HepG2 (cell line): ENCODE results near the gene CCSER1. TPM values are rescaled to one million over a fixed set of nuclear protein-coding genes. Genes with fewer than 3 reads are reported as not detected.

ENCODE experiments used
- HNF4G ChIP-seq, 2 experiments: sonication (generic) in 1 of 2; formaldehyde crosslinking in 1 of 2; IDR thresholded peaks; 2 replicates each; pipeline versions ENCODE4 v1.4.0 to v1.6.1; 2011 to 2020; ENCODE audit warnings: borderline replicate concordance in 2 of 2, low read depth in 2 of 2, mild to moderate bottlenecking in 2 of 2, low read length in 1 of 2, missing genetic modification reagents in 1 of 2, moderate library complexity in 1 of 2
- HOXA3 ChIP-seq: sonication (generic); formaldehyde crosslinking; IDR thresholded peaks from 2 replicates; pipeline ENCODE4 v1.5.0; 2020; ENCODE audit warnings: missing genetic modification reagents
- KDM6A ChIP-seq: IDR thresholded peaks from 2 replicates; pipeline ENCODE4 v1.6.1; 2016; ENCODE audit warnings: low read depth
- MAF1 ChIP-seq: sonication (generic); formaldehyde crosslinking; IDR thresholded peaks from 2 replicates; pipeline ENCODE4 v1.5.0; 2020; ENCODE audit warnings: missing genetic modification reagents, borderline replicate concordance
- PREB ChIP-seq: sonication (generic); formaldehyde crosslinking; IDR thresholded peaks from 2 replicates; pipeline ENCODE4 v1.4.0; 2020; ENCODE audit warnings: missing genetic modification reagents
- ZBTB43 ChIP-seq: sonication (generic); formaldehyde crosslinking; conservative IDR thresholded peaks from 2 replicates; pipeline ENCODE4 v1.4.0; 2020; ENCODE audit warnings: missing genetic modification reagents
- ZNF281 ChIP-seq: sonication (generic); formaldehyde crosslinking; IDR thresholded peaks from 2 replicates; pipeline ENCODE4 v1.4.0; 2020; ENCODE audit warnings: missing genetic modification reagents, borderline replicate concordance
- ZNF740 ChIP-seq: sonication (generic); formaldehyde crosslinking; IDR thresholded peaks from 2 replicates; pipeline ENCODE4 v1.4.0; 2020; ENCODE audit warnings: missing genetic modification reagents
- polyA plus RNA-seq, 8 experiments: library from polyadenylated mRNA; depleted of rRNA in 3 of 8; stranded (reverse) in 7 of 8; unstranded in 1 of 8; fragments of >200 nt; fragmentation: Illumina TruSeq in 4 of 8; extraction: Trizol in 4 of 8; gene quantifications; 2 replicates each; pipeline versions ENCODE4 v1.2.1 to v1.2.3, GENCODE V29; 2011 to 2016; ENCODE audit warnings: low read depth in 4 of 8, missing spikeins in 1 of 8, mixed read lengths in 1 of 8; ENCODE audit not compliant: insufficient read depth in 1 of 8
- total RNA-seq, 5 experiments: library from RNA; depleted of rRNA; stranded (reverse); fragments of >200 nt; fragmentation: Illumina TruSeq; extraction: Trizol; gene quantifications; 2 replicates each; pipeline ENCODE4 v1.2.3, GENCODE V29; 2016; ENCODE audit warnings: low read depth in 1 of 5

The CCSER1 gene
- total and polyA plus RNA-seq, 2 of the 13 experiments (the other 11 are each of a cell fraction or from before 2014, with no cell fraction given), result not detected

GRCh38 chr4:91243132-91243531, 1115.9 kb downstream of the CCSER1 start (continued):
- no peak for TF ChIP-seq PREB (CRISPR knock-in tag)
- no peak for TF ChIP-seq MAF1 (CRISPR knock-in tag)
- TF ChIP-seq ZNF281, result no peak
- no peak for TF ChIP-seq KDM6A (CRISPR knock-in tag)
- no peak for TF ChIP-seq ZBTB43 (CRISPR knock-in tag)
- no peak for TF ChIP-seq HOXA3
- no peak for TF ChIP-seq HNF4G (IDR thresholded peaks at IDR 0.05; ENCODE audit: borderline replicate concordance, low read depth, low read length)
- TF ChIP-seq HNF4G (CRISPR knock-in tag; IDR thresholded peaks at IDR 0.05; ENCODE audit: borderline replicate concordance, low read depth), result no peak
- TF ChIP-seq ZNF740, result no peak
